CD14-positive monocyte (primary cell): ENCODE data around the gene UBR1. TPM values are rescaled to one million over a fixed set of nuclear protein-coding genes. Genes with fewer than 3 reads are reported as not detected.

Source experiments
- DNase-seq, 3 donors: peaks; one replicate each; pipeline ENCODE4 v3.0.0-alpha.2; 2011 to 2022
- H2AFZ ChIP-seq: 2 replicates; pipeline ENCODE4 v1.6.0; 2012; ENCODE audit warnings: mild to moderate bottlenecking, low read depth, low read length, inconsistent platforms; ENCODE audit not compliant: insufficient read depth, poor library complexity, severe bottlenecking
- H3K27ac ChIP-seq, 2 donors: 1 replicate in 1 of 2; 2 replicates in 1 of 2; pipeline ENCODE4 v1.5.1; 2012 to 2013; ENCODE audit warnings: low read length in 2 of 2, control low read depth in 1 of 2, inconsistent platforms in 1 of 2, low read depth in 1 of 2, mild to moderate bottlenecking in 1 of 2
- H3K27me3 ChIP-seq, 2 donors: one replicate each; pipeline versions ENCODE4 v1.6.0 to v1.6.1; 2011 to 2013; ENCODE audit warnings: low read length in 2 of 2; ENCODE audit not compliant: control insufficient read depth in 2 of 2, insufficient read depth in 2 of 2
- H3K36me3 ChIP-seq, 2 donors: replicated peaks in 1 of 2; 1 replicate in 1 of 2; 2 replicates in 1 of 2; pipeline versions ENCODE4 v1.5.1 to v1.6.1; 2012 to 2013; ENCODE audit warnings: low read length in 2 of 2, control low read depth in 1 of 2, inconsistent platforms in 1 of 2, mild to moderate bottlenecking in 1 of 2; ENCODE audit not compliant: insufficient read depth in 2 of 2, control insufficient read depth in 1 of 2
- H3K4me1 ChIP-seq, 2 donors: 1 replicate in 1 of 2; 2 replicates in 1 of 2; pipeline versions ENCODE4 v1.5.1 to v1.6.1; 2012 to 2013; ENCODE audit warnings: low read length in 2 of 2, control low read depth in 1 of 2, inconsistent platforms in 1 of 2, mild to moderate bottlenecking in 1 of 2, moderate library complexity in 1 of 2; ENCODE audit not compliant: insufficient read depth in 2 of 2, control insufficient read depth in 1 of 2
- H3K4me2 ChIP-seq: replicated peaks from 2 replicates; pipeline ENCODE3; 2012; ENCODE audit warnings: low read length, moderate library complexity, mild to moderate bottlenecking; ENCODE audit not compliant: poor library complexity, severe bottlenecking; ENCODE audit errors: extremely low read depth
- H3K4me3 ChIP-seq, 3 experiments: fragments of 200-600 bp in 1 of 3; sonication (generic) in 1 of 3; replicated peaks in 1 of 3; 1 replicate in 2 of 3; 2 replicates in 1 of 3; pipeline ENCODE4 v1.5.1; 2011 to 2013; ENCODE audit warnings: low read length in 3 of 3, mild to moderate bottlenecking in 3 of 3, control low read depth in 2 of 3, low read depth in 2 of 3, inconsistent platforms in 1 of 3, moderate library complexity in 1 of 3
- H3K79me2 ChIP-seq: 2 replicates; pipeline ENCODE4 v1.6.0; 2012; ENCODE audit warnings: mild to moderate bottlenecking, control low read depth, inconsistent platforms, low read length, moderate library complexity; ENCODE audit not compliant: insufficient read depth
- H3K9ac ChIP-seq: 2 replicates; pipeline ENCODE4 v1.6.0; 2017; ENCODE audit warnings: low read length, mild to moderate bottlenecking; ENCODE audit not compliant: insufficient read depth, poor library complexity, severe bottlenecking
- H3K9me3 ChIP-seq, 2 donors: replicated peaks in 1 of 2; 1 replicate in 1 of 2; 2 replicates in 1 of 2; pipeline versions ENCODE4 v1.5.1 to v1.6.1; 2012 to 2013; ENCODE audit warnings: low read length in 2 of 2, control low read depth in 1 of 2; ENCODE audit not compliant: control insufficient read depth in 1 of 2, insufficient read depth in 1 of 2
- H4K20me1 ChIP-seq: 2 replicates; pipeline ENCODE4 v1.6.0; 2012; ENCODE audit warnings: mild to moderate bottlenecking, low read length, control low read depth, moderate library complexity; ENCODE audit not compliant: insufficient read depth
- H3K27ac Mint-ChIP-seq, 7 donors: one replicate each; pipeline ENCODE4 v1.8.0; 2020; ENCODE audit warnings: mild to moderate bottlenecking in 7 of 7, mixed read lengths in 7 of 7, moderate library complexity in 6 of 7, inconsistent platforms in 2 of 7
- H3K27me3 Mint-ChIP-seq, 3 donors: one replicate each; pipeline ENCODE4 v1.8.0; 2021 to 2022; ENCODE audit warnings: low read depth in 3 of 3, mild to moderate bottlenecking in 3 of 3, mixed read lengths in 3 of 3, moderate library complexity in 3 of 3, inconsistent platforms in 1 of 3
- H3K36me3 Mint-ChIP-seq, 2 donors: one replicate each; pipeline ENCODE4 v1.8.0; 2020; ENCODE audit warnings: mixed read lengths in 2 of 2, inconsistent platforms in 1 of 2, mild to moderate bottlenecking in 1 of 2
- H3K4me1 Mint-ChIP-seq: one replicate; pipeline ENCODE4 v1.8.0; 2020; ENCODE audit warnings: mild to moderate bottlenecking, mixed read lengths
- H3K4me3 Mint-ChIP-seq, 2 donors: one replicate each; pipeline ENCODE4 v1.8.0; 2020; ENCODE audit warnings: mild to moderate bottlenecking in 2 of 2, mixed read lengths in 2 of 2, moderate library complexity in 1 of 2
- H3K9me3 Mint-ChIP-seq, 7 donors: one replicate each; pipeline ENCODE4 v1.8.0; 2020 to 2022; ENCODE audit warnings: mixed read lengths in 7 of 7, mild to moderate bottlenecking in 6 of 7, moderate library complexity in 6 of 7, inconsistent platforms in 2 of 7
- CTCF ChIP-seq: fragments of 200-600 bp; IDR thresholded peaks from one replicate; pipeline ENCODE4 v1.8.0; 2022; ENCODE audit warnings: antibody characterized with exemption, mild to moderate bottlenecking
- WGBS: methylation state at CpG from one replicate; pipeline ENCODE4 v1.1.5; 2013; ENCODE audit warnings: missing lambda C conversion rate; ENCODE audit not compliant: insufficient coverage; 5-methylcytosine and 5-hydroxymethylcytosine counted together
- intact Hi-C, 2 donors: fragments of 100-400 bp; cut with micrococcal nuclease; formaldehyde crosslinking; loops; one replicate each; pipeline versions ENCODE4 v1.15.0 to v1.15.1; 2023
- polyA plus RNA-seq, 3 donors: library from polyadenylated mRNA; depleted of rRNA in 1 of 3; unstranded in 2 of 3; stranded (reverse) in 1 of 3; fragments of 300-500 nt in 2 of 3; fragments of >200 nt in 1 of 3; fragmentation: Illumina TruSeq in 2 of 3; gene quantifications; 1 replicate in 2 of 3; 2 replicates in 1 of 3; pipeline ENCODE4 v1.2.3, GENCODE V29; 2012 to 2021

The UBR1 gene
- polyA plus RNA-seq, 3 donors = 5.1 to 7.9 (median 6.3) TPM

- Histone ChIP-seq H3K27ac (no peak overlapping the region), H3K4me1 (no peaks in the 10 kb centered on the region), H4K20me1 (no peaks in the 10 kb centered on the region), H3K4me2 (no peak overlapping the region), H3K9me3 (peaks cover 11 to 16% of the 10 kb centered on the region in 2 donors), H2AFZ (no peak overlapping the region), H3K4me3 (no peak overlapping the region), H3K36me3 (peaks cover 56 to 74% of the 10 kb centered on the region in 2 donors), H3K9ac (no peak overlapping the region), H3K27me3 (no peaks in the 10 kb centered on the region), H3K79me2 (no peaks in the 10 kb centered on the region)
- no peak overlapping the region for H3K4me3 Mint-ChIP-seq
- no peaks in the 10 kb centered on the region for H3K27me3 Mint-ChIP-seq
- no peak for TF ChIP-seq CTCF
- no peak overlapping the region for H3K27ac Mint-ChIP-seq
- intact Hi-C loops = no loop called here
- peaks cover 49 to 69% of the 10 kb centered on the region in 2 donors for H3K36me3 Mint-ChIP-seq
- H3K4me1 Mint-ChIP-seq = no peaks in the 10 kb centered on the region
- 98% methylated on average over 3 of the region's 3 CpGs for WGBS
- H3K9me3 Mint-ChIP-seq = peaks cover 5 to 16% (median 12%) of the 10 kb centered on the region in 7 donors
- no peak for DNase-seq
Observed at GRCh38 chr15:43009206-43009605, 96.6 kb downstream of the UBR1 start.

- Mint-ChIP-seq H3K4me3 (no peak overlapping the region), H3K27me3 (no peaks in the 10 kb centered on the region), H3K9me3 (peaks cover 5 to 16% (median 12%) of the 10 kb centered on the region in 7 donors), H3K27ac (no peak overlapping the region), H3K36me3 (peaks cover 50 to 72% of the 10 kb centered on the region in 2 donors), H3K4me1 (no peaks in the 10 kb centered on the region)
- no peak overlapping the region for H3K9ac ChIP-seq
- H3K36me3 ChIP-seq = peaks cover 60 to 75% of the 10 kb centered on the region in 2 donors
- TF ChIP-seq CTCF = no peak
- H3K9me3 ChIP-seq = peaks cover 11 to 16% of the 10 kb centered on the region in 2 donors
- intact Hi-C loops = no loop called here
- no peaks in the 10 kb centered on the region for H4K20me1 ChIP-seq
- WGBS = 100% methylated on average over 14 of the region's 14 CpGs
- H3K4me1 ChIP-seq = no peaks in the 10 kb centered on the region
- H3K4me2 ChIP-seq = no peak overlapping the region
- no peak overlapping the region for H2AFZ ChIP-seq
- no peak overlapping the region for H3K4me3 ChIP-seq
- no peaks in the 10 kb centered on the region for H3K79me2 ChIP-seq
- no peak overlapping the region for H3K27ac ChIP-seq
- DNase-seq = no peak
- no peaks in the 10 kb centered on the region for H3K27me3 ChIP-seq
Observed at GRCh38 chr15:43008150-43008549, 97.7 kb downstream of the UBR1 start.
